Right lobe of liver (tissue), 6 donors: ENCODE data around the gene EIF2B5. TPM values are rescaled to one million over a fixed set of nuclear protein-coding genes. Genes with fewer than 3 reads are reported as not detected.

ENCODE experiments used
- ATAC-seq, 4 donors: fragments of 200-7000 bp; cut with Tn5 transposase; one replicate each; pipeline ENCODE4 v1.9.1; 2020; ENCODE audit warnings: mild to moderate bottlenecking in 4 of 4, moderate library complexity in 4 of 4
- DNase-seq, 3 donors: peaks; one replicate each; pipeline ENCODE4 v3.0.0-alpha.2; 2020
- H3K27ac ChIP-seq, 3 donors: fragments of 200-600 bp; one replicate each; pipeline ENCODE4 v1.8.0; 2022
- H3K27me3 ChIP-seq, 2 donors: fragments of 200-600 bp; one replicate each; pipeline ENCODE4 v1.8.0; 2022
- H3K36me3 ChIP-seq, 4 donors: fragments of 200-600 bp; sonication (generic) in 1 of 4; one replicate each; pipeline versions ENCODE4 v1.5.1 to v1.8.0; 2017 to 2022; ENCODE audit warnings: control low read depth in 1 of 4
- H3K4me1 ChIP-seq, 4 donors: fragments of 200-600 bp; sonication (generic) in 1 of 4; one replicate each; pipeline versions ENCODE4 v1.5.1 to v1.8.0; 2017 to 2022; ENCODE audit warnings: control low read depth in 1 of 4
- H3K4me3 ChIP-seq, 3 donors: fragments of 200-600 bp; one replicate each; pipeline ENCODE4 v1.8.0; 2022
- H3K9me3 ChIP-seq, 4 donors: fragments of 200-600 bp; sonication (generic) in 1 of 4; one replicate each; pipeline versions ENCODE4 v1.5.1 to v1.8.0; 2017 to 2022; ENCODE audit warnings: control low read depth in 1 of 4
- POLR2A ChIP-seq: fragments of 450-650 bp; IDR thresholded peaks from one replicate; pipeline ENCODE4 v1.6.1; 2017; ENCODE audit warnings: antibody characterized with exemption, mild to moderate bottlenecking
- WGBS: methylation state at CpG from one replicate; pipeline ENCODE4 v1.1.6; 2018; ENCODE audit warnings: low coverage, low lambda C conversion rate; ENCODE audit not compliant: insufficient coverage; ENCODE audit errors: missing lambda C conversion rate; 5-methylcytosine and 5-hydroxymethylcytosine counted together
- intact Hi-C, 2 donors: fragments of 100-400 bp; cut with DNase I; formaldehyde crosslinking; loops; one replicate each; pipeline versions ENCODE4 v1.11.2 to v1.14.1; 2022
- total RNA-seq, 6 experiments: library from RNA; depleted of rRNA in 2 of 6; stranded (reverse); fragments of >200 nt in 2 of 6; fragmentation: NEBNext Ultra II Directional in 3 of 6; extraction: Animal tissue kit (Norgen Biotek cat#: 25700) in 3 of 6; gene quantifications; one replicate each; pipeline versions ENCODE4 v1.1.0 to v1.2.4, GENCODE V29; 2016 to 2023
- TF ChIP-seq, protein P1 (sequence below), 4 donors: fragments of 200-600 bp in 3 of 4; fragments of 450-650 bp in 1 of 4; IDR thresholded peaks; one replicate each; pipeline versions ENCODE4 v1.5.1 to v1.8.0; 2016 to 2022; ENCODE audit warnings: antibody characterized with exemption in 4 of 4, mild to moderate bottlenecking in 2 of 4
- donor health status: DM: no; HTN: yes; CAD: no.
- donor health status: DM: no; HTN: no; CAD: no.
- donor health status: DM: no; HTN: no; CAD: no.
- donor health status: DM: no; HTN: yes; CAD: no.
- donor health status: DM: no; HTN: yes; CAD: no.

Gene EIF2B5
- total RNA-seq, 6 experiments from 2014 or later, result 16.7 to 25.6 (median 20.5) TPM

DNA sequence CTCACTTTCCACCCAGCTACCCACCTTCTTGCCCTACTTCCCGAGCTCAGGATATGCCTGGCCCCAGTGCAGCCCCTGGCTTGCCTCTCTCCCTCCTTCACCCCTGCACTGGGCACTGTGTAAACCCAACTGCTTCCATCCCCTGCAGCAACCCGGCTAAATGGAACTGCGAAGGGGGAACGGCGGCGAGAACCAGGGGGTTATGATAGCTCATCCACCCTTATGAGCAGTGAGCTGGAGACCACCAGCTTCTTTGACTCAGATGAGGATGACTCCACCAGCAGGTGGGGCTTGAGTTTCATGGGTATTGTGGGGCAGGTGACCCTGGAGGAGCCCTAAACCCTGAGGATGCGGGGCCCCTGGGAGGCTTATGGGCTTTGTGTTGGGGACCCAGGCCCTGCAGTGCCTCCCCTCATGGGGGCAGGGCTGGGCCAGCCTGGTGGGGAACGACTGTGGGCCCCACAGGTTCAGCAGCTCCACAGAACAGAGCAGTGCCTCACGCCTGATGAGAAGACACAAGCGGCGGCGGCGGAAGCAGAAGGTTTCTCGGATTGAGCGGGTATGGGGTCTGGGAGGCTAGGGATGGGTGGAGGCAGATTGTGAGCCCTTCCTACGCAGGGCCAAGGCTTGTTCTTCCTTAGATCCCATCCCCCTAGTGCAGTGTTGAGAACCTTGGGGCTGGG, 29.6 kb downstream of the EIF2B5 start:
- Histone ChIP-seq H3K27ac (no peak overlapping the region), H3K4me3 (no peak overlapping the region), H3K4me1 (peaks cover 0 to 4% (median 0%) of the 10 kb centered on the region in 4 donors), H3K36me3 (peaks cover 7 to 46% (median 15%) of the 10 kb centered on the region in 4 donors), H3K27me3 (no peaks in the 10 kb centered on the region), H3K9me3 (no peaks in the 10 kb centered on the region)
- TF ChIP-seq, protein P1, sequence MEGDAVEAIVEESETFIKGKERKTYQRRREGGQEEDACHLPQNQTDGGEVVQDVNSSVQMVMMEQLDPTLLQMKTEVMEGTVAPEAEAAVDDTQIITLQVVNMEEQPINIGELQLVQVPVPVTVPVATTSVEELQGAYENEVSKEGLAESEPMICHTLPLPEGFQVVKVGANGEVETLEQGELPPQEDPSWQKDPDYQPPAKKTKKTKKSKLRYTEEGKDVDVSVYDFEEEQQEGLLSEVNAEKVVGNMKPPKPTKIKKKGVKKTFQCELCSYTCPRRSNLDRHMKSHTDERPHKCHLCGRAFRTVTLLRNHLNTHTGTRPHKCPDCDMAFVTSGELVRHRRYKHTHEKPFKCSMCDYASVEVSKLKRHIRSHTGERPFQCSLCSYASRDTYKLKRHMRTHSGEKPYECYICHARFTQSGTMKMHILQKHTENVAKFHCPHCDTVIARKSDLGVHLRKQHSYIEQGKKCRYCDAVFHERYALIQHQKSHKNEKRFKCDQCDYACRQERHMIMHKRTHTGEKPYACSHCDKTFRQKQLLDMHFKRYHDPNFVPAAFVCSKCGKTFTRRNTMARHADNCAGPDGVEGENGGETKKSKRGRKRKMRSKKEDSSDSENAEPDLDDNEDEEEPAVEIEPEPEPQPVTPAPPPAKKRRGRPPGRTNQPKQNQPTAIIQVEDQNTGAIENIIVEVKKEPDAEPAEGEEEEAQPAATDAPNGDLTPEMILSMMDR (IDR thresholded peaks at IDR 0.05), result no peak
- no peak for TF ChIP-seq POLR2A
- WGBS, result 100% methylated on average over 5 of the region's 16 CpGs
- DNase-seq, result no peak
- ATAC-seq, result no peak
- intact Hi-C loops, result loop anchor here in 1 of 2 donors (10.0 kb wide), 1 partner anchor 140 kb away; no protein-coding TSS in a partner anchor

DNA sequence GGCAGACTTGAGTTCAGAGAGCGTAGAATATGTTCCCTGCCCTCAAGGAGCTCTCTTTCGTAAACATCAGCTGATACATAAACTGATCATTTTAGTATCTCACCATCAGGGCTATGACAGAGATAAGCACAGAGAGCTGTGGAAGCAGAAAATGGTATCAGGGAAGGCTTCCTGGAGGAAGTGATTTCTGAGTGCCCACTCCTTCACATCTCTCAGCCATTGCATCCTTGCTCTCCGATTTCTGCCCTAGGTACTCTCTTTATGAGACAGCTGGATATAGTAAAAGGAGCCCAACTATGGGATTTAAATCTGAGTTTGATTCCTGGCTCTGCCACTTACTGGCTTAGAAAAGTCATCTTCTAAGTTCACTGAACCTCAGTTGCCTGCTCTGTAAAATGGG, 30.4 kb downstream of the EIF2B5 start:
- WGBS, result 100% methylated on average over 2 of the region's 3 CpGs
- TF ChIP-seq, protein P1 (IDR thresholded peaks at IDR 0.05), result no peak
- TF ChIP-seq POLR2A, result no peak
- no peaks in the 10 kb centered on the region for H3K9me3 ChIP-seq
- no peak overlapping the region for H3K27ac ChIP-seq
- intact Hi-C loops, result loop anchor here in 1 of 2 donors (10.0 kb wide), 1 partner anchor 139 kb away; no protein-coding TSS in a partner anchor
- H3K4me1 ChIP-seq, result no peaks in the 10 kb centered on the region
- no peak for DNase-seq
- H3K4me3 ChIP-seq, result no peak overlapping the region
- ATAC-seq, result no peak
- peaks cover 7 to 52% (median 16%) of the 10 kb centered on the region in 4 donors for H3K36me3 ChIP-seq
- no peaks in the 10 kb centered on the region for H3K27me3 ChIP-seq

DNA sequence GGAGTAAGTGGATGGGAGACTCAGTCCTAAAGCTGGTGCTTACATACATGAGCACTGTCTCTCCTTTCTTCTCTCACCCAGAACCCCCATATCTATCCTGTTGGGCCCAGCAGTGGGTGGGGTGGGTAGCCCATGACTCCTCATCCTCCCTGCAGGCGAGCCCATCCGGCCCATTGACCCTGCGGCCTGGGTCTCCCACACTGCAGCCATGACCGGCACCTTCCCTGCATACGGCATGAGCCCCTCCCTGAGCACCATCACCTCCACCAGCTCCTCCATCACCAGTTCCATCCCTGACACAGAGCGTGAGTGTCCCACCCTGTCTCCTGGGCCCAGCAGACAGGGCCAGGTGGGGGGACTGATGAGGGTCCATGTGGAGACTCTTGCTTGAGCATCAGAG, 31.5 kb downstream of the EIF2B5 start:
- no peak for ATAC-seq

DNA sequence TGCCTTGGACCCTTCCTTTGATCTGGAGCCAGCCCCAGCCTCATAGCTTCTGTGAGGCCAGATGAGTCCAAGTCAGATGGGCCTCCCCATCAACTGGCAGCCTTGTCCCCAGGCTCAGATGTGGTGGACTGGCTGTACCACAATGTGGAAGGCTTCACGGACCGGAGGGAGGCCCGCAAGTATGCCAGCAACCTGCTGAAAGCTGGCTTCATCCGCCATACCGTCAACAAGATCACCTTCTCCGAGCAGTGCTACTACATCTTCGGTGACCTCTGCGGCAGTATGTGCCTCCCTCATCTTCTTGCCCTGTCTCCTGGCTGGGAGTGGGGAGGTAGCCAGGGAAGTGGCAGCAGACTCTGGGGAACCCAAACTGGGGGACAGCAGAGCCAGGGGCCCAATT, 32.6 kb downstream of the EIF2B5 start:
- intact Hi-C loops, result loop anchor here in 1 of 2 donors (10.0 kb wide), 1 partner anchor 137 kb away; no protein-coding TSS in a partner anchor
- no CpG with 5 or more reads among the region's 8 CpGs for WGBS
- Histone ChIP-seq H3K9me3 (no peaks in the 10 kb centered on the region), H3K27ac (no peak overlapping the region), H3K4me3 (no peak overlapping the region), H3K27me3 (no peaks in the 10 kb centered on the region), H3K4me1 (no peaks in the 10 kb centered on the region), H3K36me3 (peaks cover 8 to 65% (median 20%) of the 10 kb centered on the region in 4 donors)
- ATAC-seq (no peak), DNase-seq (no peak)
- TF ChIP-seq, protein P1 (IDR thresholded peaks at IDR 0.05), result no peak
- TF ChIP-seq POLR2A, result no peak

More for the DNA sequence above, 31.5 kb downstream of the EIF2B5 start:
- Histone ChIP-seq H3K4me3 (no peak overlapping the region), H3K27ac (no peak overlapping the region), H3K4me1 (no peaks in the 10 kb centered on the region), H3K36me3 (peaks cover 8 to 63% (median 22%) of the 10 kb centered on the region in 4 donors), H3K27me3 (no peaks in the 10 kb centered on the region), H3K9me3 (no peaks in the 10 kb centered on the region)
- intact Hi-C loops, result loop anchor here in 1 of 2 donors (10.0 kb wide), 1 partner anchor 138 kb away; no protein-coding TSS in a partner anchor
- DNase-seq, result no peak
- WGBS, result no CpG with 5 or more reads among the region's 6 CpGs
- TF ChIP-seq, protein P1 (IDR thresholded peaks at IDR 0.05), result no peak
- TF ChIP-seq POLR2A, result no peak
